GM23338 (cell line): ENCODE results near the gene CDC26. TPM values are rescaled to one million over a fixed set of nuclear protein-coding genes. Genes with fewer than 3 reads are reported as not detected.

Source experiments
- ATAC-seq: fragments of 200-7000 bp; cut with Tn5 transposase; 3 replicates; pipeline ENCODE4 v1.9.1; 2020
- DNase-seq: peaks from one replicate; pipeline ENCODE4 v3.0.0-alpha.2; 2015; ENCODE audit warnings: low spot score
- H2AFZ ChIP-seq: fragments of 200-600 bp; sonication (generic); 2 replicates; pipeline ENCODE4 v1.8.0; 2016; ENCODE audit warnings: antibody characterized with exemption, mild to moderate bottlenecking, moderate library complexity
- H3F3A ChIP-seq: fragments of 200-600 bp; sonication (generic); replicated peaks from 2 replicates; pipeline ENCODE4 v1.8.0; 2017; ENCODE audit warnings: antibody characterized with exemption, mixed run types, low read depth
- H3K27ac ChIP-seq: fragments of 200-600 bp; sonication (generic); 2 replicates; pipeline ENCODE4 v1.6.1; 2016; ENCODE audit warnings: low read depth
- H3K27me3 ChIP-seq: fragments of 200-600 bp; sonication (generic); 2 replicates; pipeline ENCODE4 v1.8.0; 2016; ENCODE audit warnings: mild to moderate bottlenecking, mixed run types, moderate library complexity; ENCODE audit not compliant: insufficient read depth
- H3K36me3 ChIP-seq: fragments of 200-600 bp; sonication (generic); 2 replicates; pipeline ENCODE4 v1.8.0; 2016; ENCODE audit warnings: mild to moderate bottlenecking; ENCODE audit not compliant: insufficient read depth
- H3K4me1 ChIP-seq: fragments of 200-600 bp; sonication (generic); 2 replicates; pipeline ENCODE4 v1.8.0; 2016; ENCODE audit warnings: mild to moderate bottlenecking, moderate library complexity; ENCODE audit not compliant: insufficient read depth
- H3K4me2 ChIP-seq: fragments of 200-600 bp; sonication (generic); 2 replicates; pipeline ENCODE4 v1.7.1; 2017; ENCODE audit warnings: mixed run types
- H3K4me3 ChIP-seq: fragments of 200-600 bp; sonication (generic); 2 replicates; pipeline ENCODE4 v1.6.1; 2016; ENCODE audit warnings: mixed run types
- H3K79me2 ChIP-seq: fragments of 200-600 bp; sonication (generic); replicated peaks from 2 replicates; pipeline ENCODE4 v1.8.0; 2017; ENCODE audit warnings: mild to moderate bottlenecking; ENCODE audit not compliant: insufficient read depth
- H3K9me2 ChIP-seq: fragments of 200-600 bp; sonication (generic); 2 replicates; pipeline ENCODE4 v1.8.0; 2017; ENCODE audit not compliant: insufficient read depth
- H4K20me1 ChIP-seq: fragments of 200-600 bp; sonication (generic); replicated peaks from 2 replicates; pipeline ENCODE4 v1.8.0; 2017; ENCODE audit warnings: mild to moderate bottlenecking; ENCODE audit not compliant: insufficient read depth
- H3K27ac Mint-ChIP-seq: 2 replicates; pipeline ENCODE4 v1.8.0; 2020; ENCODE audit warnings: inconsistent platforms, mild to moderate bottlenecking, moderate library complexity, mixed read lengths
- H3K27me3 Mint-ChIP-seq: 3 replicates; pipeline ENCODE4 v1.8.0; 2022; ENCODE audit warnings: low read depth, mild to moderate bottlenecking, moderate library complexity, mixed read lengths, inconsistent platforms; ENCODE audit not compliant: insufficient read depth, poor library complexity
- H3K36me3 Mint-ChIP-seq: 3 replicates; pipeline ENCODE4 v1.8.0; 2021; ENCODE audit warnings: low read depth, mild to moderate bottlenecking, inconsistent platforms, moderate library complexity, mixed read lengths
- H3K4me1 Mint-ChIP-seq: 3 replicates; pipeline ENCODE4 v1.8.0; 2020; ENCODE audit warnings: mild to moderate bottlenecking, inconsistent platforms, mixed read lengths
- H3K4me3 Mint-ChIP-seq: 3 replicates; pipeline ENCODE4 v1.8.0; 2021; ENCODE audit warnings: moderate library complexity, mild to moderate bottlenecking, inconsistent platforms, mixed read lengths
- H3K9me3 Mint-ChIP-seq: 3 replicates; pipeline ENCODE4 v1.8.0; 2020; ENCODE audit warnings: moderate library complexity, mild to moderate bottlenecking, inconsistent platforms, mixed read lengths
- CREB1 ChIP-seq: fragments of 250-450 bp; sonication (Bioruptor Pico); IDR thresholded peaks from 2 replicates; pipeline ENCODE4 v1.5.0; 2020; ENCODE audit warnings: low read depth, mild to moderate bottlenecking, moderate library complexity
- EZH2 ChIP-seq: fragments of 200-600 bp; sonication (generic); IDR thresholded peaks from one replicate; pipeline ENCODE4 v1.8.0; 2017; ENCODE audit warnings: antibody characterized with exemption, mild to moderate bottlenecking, low read depth; ENCODE audit not compliant: unreplicated experiment
- EZH2phosphoT487 ChIP-seq: fragments of 200-600 bp; sonication (generic); IDR thresholded peaks from one replicate; pipeline ENCODE4 v1.8.1; 2018; ENCODE audit warnings: antibody characterized with exemption; ENCODE audit not compliant: unreplicated experiment
- JUNB ChIP-seq: IDR thresholded peaks from one replicate; pipeline ENCODE4 v1.6.1; 2016; ENCODE audit warnings: antibody characterized with exemption; ENCODE audit not compliant: unreplicated experiment
- NANOG ChIP-seq: IDR thresholded peaks from 2 replicates; pipeline ENCODE4 v1.6.1; 2016; ENCODE audit warnings: antibody characterized with exemption, borderline replicate concordance
- POLR2AphosphoS5 ChIP-seq: IDR thresholded peaks from 2 replicates; pipeline ENCODE4 v1.6.1; 2016; ENCODE audit warnings: antibody characterized with exemption, low read depth
- STAT1 ChIP-seq: IDR thresholded peaks from one replicate; pipeline ENCODE4 v1.6.1; 2016; ENCODE audit warnings: antibody characterized with exemption; ENCODE audit not compliant: unreplicated experiment
- ZNF114 ChIP-seq: fragments of 250-450 bp; sonication (Bioruptor Pico); IDR thresholded peaks from 2 replicates; pipeline ENCODE4 v1.5.0; 2020; ENCODE audit warnings: mild to moderate bottlenecking, moderate library complexity
- ZNF331 ChIP-seq: fragments of 250-450 bp; sonication (Bioruptor Pico); IDR thresholded peaks from 2 replicates; pipeline ENCODE4 v1.5.0; 2020; ENCODE audit warnings: low read depth, mild to moderate bottlenecking, moderate library complexity
- polyA plus RNA-seq: library from polyadenylated mRNA; unstranded; fragments of >200 nt; fragmentation: Nextera tagmentation; extraction: Ambion mirVana; gene quantifications from 2 replicates; pipeline ENCODE4 v1.2.1, GENCODE V29; 2016
- total RNA-seq: library from RNA; depleted of rRNA; stranded (reverse); fragments of >200 nt; shearing (Covaris generic); gene quantifications from 2 replicates; pipeline ENCODE4 v1.2.3, GENCODE V29; 2014
- TF ChIP-seq, protein P1 (sequence below), 2 experiments: fragments of 200-600 bp in 1 of 2; sonication (generic) in 1 of 2; conservative IDR thresholded peaks; 2 replicates each; pipeline versions ENCODE4 v1.5.1 to v1.6.1; 2016 to 2017; ENCODE audit warnings: antibody characterized with exemption in 2 of 2, low read depth in 2 of 2, mild to moderate bottlenecking in 2 of 2, moderate library complexity in 1 of 2
- TF ChIP-seq, protein P2 (sequence below): IDR thresholded peaks from 2 replicates; pipeline ENCODE4 v1.6.1; 2016; ENCODE audit warnings: antibody characterized with exemption
- TF ChIP-seq, protein P3 (sequence below): IDR thresholded peaks from one replicate; pipeline ENCODE4 v1.6.1; 2018; ENCODE audit warnings: antibody characterized with exemption; ENCODE audit not compliant: unreplicated experiment

Gene CDC26
- total and polyA plus RNA-seq, 2 experiments from 2014 or later: 34.9 to 112 TPM

DNA sequence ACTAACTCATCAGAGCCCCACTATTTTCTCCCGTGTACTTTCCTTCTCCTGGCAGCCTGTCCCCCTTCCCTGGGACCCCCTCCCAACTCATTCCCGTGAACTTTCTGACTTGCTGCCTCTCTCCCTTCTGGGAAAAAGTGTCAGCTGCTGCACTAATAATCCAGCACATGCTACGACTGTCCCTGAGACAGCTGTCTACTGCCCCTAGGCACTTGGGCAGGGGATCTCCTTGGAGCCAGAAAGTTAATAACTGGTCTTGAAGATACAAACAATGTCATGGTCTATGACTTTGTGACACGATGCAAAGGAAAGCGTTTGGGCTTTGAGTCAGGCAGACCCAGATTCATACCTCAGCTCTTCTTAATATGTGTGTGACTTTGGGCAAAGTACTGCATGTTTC, 37.9 kb upstream of the CDC26 start:
- ATAC-seq (no peak), DNase-seq (no peak)
- H3K4me3 Mint-ChIP-seq: no peak overlapping the region
- H3K4me3 ChIP-seq: no peak overlapping the region
- no peaks in the 10 kb centered on the region for H3K79me2 ChIP-seq
- peaks cover 2% of the 10 kb centered on the region for H3K27me3 Mint-ChIP-seq
- H3K27me3 ChIP-seq: no peaks in the 10 kb centered on the region
- H3K27ac ChIP-seq: no peak overlapping the region
- H3K36me3 ChIP-seq: no peaks in the 10 kb centered on the region
- no peaks in the 10 kb centered on the region for H3K36me3 Mint-ChIP-seq
- no peaks in the 10 kb centered on the region for H3K9me3 Mint-ChIP-seq
- H3K4me2 ChIP-seq: no peak overlapping the region
- H4K20me1 ChIP-seq: peaks cover 4% of the 10 kb centered on the region; the same call in 1 of the 2 replicates
- no peaks in the 10 kb centered on the region for H3K4me1 ChIP-seq
- TF ChIP-seq EZH2 (no peak), EZH2phosphoT487 (no peak), NANOG (no peak)
- H3K9me2 ChIP-seq: no peaks in the 10 kb centered on the region
- no peak overlapping the region for H3K27ac Mint-ChIP-seq
- no peaks in the 10 kb centered on the region for H3F3A ChIP-seq
- H2AFZ ChIP-seq: peak overlapping the region; percentile 81; the same call in 1 of the 2 replicates
- no peaks in the 10 kb centered on the region for H3K4me1 Mint-ChIP-seq

DNA sequence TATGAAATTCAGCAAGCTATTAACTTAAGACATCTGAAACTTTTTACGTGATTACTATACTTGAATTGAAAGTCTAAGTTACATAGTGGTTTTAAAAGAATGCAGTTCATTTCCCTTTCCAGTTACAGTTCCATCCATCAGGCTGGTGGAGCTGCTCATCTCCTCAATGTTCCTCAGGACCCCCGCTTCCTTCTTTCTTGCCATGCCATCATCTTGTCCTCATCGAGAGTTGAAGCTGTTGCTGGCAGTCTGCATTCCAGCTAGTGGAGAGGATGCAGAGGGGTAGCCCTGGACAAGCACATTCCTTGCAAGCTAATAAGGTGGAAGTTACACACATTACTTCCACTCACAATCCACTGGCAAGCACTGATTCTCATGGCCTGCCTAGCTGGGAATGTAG, 36.6 kb upstream of the CDC26 start:
- no peaks in the 10 kb centered on the region for H3F3A ChIP-seq
- no peaks in the 10 kb centered on the region for H3K27me3 ChIP-seq
- Mint-ChIP-seq H3K36me3 (no peaks in the 10 kb centered on the region), H3K4me1 (no peaks in the 10 kb centered on the region), H3K27me3 (peaks cover 2% of the 10 kb centered on the region), H3K4me3 (no peak overlapping the region), H3K27ac (no peak overlapping the region), H3K9me3 (no peaks in the 10 kb centered on the region)
- no peak overlapping the region for H3K4me3 ChIP-seq
- H3K9me2 ChIP-seq: no peaks in the 10 kb centered on the region
- no peaks in the 10 kb centered on the region for H3K79me2 ChIP-seq
- H4K20me1 ChIP-seq: peaks cover 4% of the 10 kb centered on the region; the same call in 1 of the 2 replicates
- DNase-seq (no peak), ATAC-seq (no peak)
- H3K27ac ChIP-seq: no peak overlapping the region
- no peaks in the 10 kb centered on the region for H3K36me3 ChIP-seq
- H2AFZ ChIP-seq: no peak overlapping the region
- H3K4me1 ChIP-seq: no peaks in the 10 kb centered on the region
- H3K4me2 ChIP-seq: no peak overlapping the region
- TF ChIP-seq EZH2phosphoT487 (no peak), POLR2AphosphoS5 (no peak), NANOG (no peak), ZNF114 (CRISPR knock-in tag) (no peak), EZH2 (no peak), ZNF331 (no peak), JUNB (no peak), STAT1 (no peak), CREB1 (CRISPR knock-in tag) (no peak)
- TF ChIP-seq, protein P1, sequence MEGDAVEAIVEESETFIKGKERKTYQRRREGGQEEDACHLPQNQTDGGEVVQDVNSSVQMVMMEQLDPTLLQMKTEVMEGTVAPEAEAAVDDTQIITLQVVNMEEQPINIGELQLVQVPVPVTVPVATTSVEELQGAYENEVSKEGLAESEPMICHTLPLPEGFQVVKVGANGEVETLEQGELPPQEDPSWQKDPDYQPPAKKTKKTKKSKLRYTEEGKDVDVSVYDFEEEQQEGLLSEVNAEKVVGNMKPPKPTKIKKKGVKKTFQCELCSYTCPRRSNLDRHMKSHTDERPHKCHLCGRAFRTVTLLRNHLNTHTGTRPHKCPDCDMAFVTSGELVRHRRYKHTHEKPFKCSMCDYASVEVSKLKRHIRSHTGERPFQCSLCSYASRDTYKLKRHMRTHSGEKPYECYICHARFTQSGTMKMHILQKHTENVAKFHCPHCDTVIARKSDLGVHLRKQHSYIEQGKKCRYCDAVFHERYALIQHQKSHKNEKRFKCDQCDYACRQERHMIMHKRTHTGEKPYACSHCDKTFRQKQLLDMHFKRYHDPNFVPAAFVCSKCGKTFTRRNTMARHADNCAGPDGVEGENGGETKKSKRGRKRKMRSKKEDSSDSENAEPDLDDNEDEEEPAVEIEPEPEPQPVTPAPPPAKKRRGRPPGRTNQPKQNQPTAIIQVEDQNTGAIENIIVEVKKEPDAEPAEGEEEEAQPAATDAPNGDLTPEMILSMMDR (conservative IDR thresholded peaks at IDR 0.05; ENCODE audit: low read depth in 2 of 2): no peak
- TF ChIP-seq, protein P2, sequence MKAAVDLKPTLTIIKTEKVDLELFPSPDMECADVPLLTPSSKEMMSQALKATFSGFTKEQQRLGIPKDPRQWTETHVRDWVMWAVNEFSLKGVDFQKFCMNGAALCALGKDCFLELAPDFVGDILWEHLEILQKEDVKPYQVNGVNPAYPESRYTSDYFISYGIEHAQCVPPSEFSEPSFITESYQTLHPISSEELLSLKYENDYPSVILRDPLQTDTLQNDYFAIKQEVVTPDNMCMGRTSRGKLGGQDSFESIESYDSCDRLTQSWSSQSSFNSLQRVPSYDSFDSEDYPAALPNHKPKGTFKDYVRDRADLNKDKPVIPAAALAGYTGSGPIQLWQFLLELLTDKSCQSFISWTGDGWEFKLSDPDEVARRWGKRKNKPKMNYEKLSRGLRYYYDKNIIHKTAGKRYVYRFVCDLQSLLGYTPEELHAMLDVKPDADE: no peak
- TF ChIP-seq, protein P3, sequence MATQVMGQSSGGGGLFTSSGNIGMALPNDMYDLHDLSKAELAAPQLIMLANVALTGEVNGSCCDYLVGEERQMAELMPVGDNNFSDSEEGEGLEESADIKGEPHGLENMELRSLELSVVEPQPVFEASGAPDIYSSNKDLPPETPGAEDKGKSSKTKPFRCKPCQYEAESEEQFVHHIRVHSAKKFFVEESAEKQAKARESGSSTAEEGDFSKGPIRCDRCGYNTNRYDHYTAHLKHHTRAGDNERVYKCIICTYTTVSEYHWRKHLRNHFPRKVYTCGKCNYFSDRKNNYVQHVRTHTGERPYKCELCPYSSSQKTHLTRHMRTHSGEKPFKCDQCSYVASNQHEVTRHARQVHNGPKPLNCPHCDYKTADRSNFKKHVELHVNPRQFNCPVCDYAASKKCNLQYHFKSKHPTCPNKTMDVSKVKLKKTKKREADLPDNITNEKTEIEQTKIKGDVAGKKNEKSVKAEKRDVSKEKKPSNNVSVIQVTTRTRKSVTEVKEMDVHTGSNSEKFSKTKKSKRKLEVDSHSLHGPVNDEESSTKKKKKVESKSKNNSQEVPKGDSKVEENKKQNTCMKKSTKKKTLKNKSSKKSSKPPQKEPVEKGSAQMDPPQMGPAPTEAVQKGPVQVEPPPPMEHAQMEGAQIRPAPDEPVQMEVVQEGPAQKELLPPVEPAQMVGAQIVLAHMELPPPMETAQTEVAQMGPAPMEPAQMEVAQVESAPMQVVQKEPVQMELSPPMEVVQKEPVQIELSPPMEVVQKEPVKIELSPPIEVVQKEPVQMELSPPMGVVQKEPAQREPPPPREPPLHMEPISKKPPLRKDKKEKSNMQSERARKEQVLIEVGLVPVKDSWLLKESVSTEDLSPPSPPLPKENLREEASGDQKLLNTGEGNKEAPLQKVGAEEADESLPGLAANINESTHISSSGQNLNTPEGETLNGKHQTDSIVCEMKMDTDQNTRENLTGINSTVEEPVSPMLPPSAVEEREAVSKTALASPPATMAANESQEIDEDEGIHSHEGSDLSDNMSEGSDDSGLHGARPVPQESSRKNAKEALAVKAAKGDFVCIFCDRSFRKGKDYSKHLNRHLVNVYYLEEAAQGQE: no peak
